H1 (cell line): ENCODE results near the gene SMTN. TPM values are rescaled to one million over a fixed set of nuclear protein-coding genes. Genes with fewer than 3 reads are reported as not detected.

Experiments used
- CTCF ChIA-PET: fragments of 300-600 bp; sonication (Branson Sonifier 250); formaldehyde crosslinking; loops from one replicate; lab custom pipeline; 2021; ENCODE audit not compliant: partially characterized antibody; lab: Charles Lee
- POLR2A ChIA-PET: fragments of 300-600 bp; sonication (Branson Sonifier 250); formaldehyde crosslinking; loops from one replicate; lab custom pipeline; 2021; ENCODE audit warnings: inconsistent platforms; ENCODE audit not compliant: partially characterized antibody; lab: Charles Lee
- DNase-seq, 2 experiments: peaks; one replicate each; pipeline versions ENCODE4 v3.0.0 to v3.0.0-alpha.2; 2010 to 2022; ENCODE audit warnings: low spot score in 2 of 2, low read depth in 1 of 2, mixed read lengths in 1 of 2
- FAIRE-seq: peaks from 2 replicates; lab custom pipeline; 2011; peaks lifted over from hg19 to GRCh38; lab: Jason Lieb, UNC
- H2AFZ ChIP-seq: 2 replicates; pipeline ENCODE4 v1.8.1; 2012; ENCODE audit warnings: low read length, inconsistent platforms
- H2AK5ac ChIP-seq: 2 replicates; pipeline ENCODE4 v1.6.1; 2013; ENCODE audit warnings: low read depth, low read length
- H2BK120ac ChIP-seq: replicated peaks from 2 replicates; pipeline ENCODE3; 2013; ENCODE audit warnings: low read depth, low read length, inconsistent platforms
- H2BK12ac ChIP-seq: 2 replicates; pipeline ENCODE4 v1.6.1; 2013; ENCODE audit warnings: low read depth, low read length
- H2BK15ac ChIP-seq: 2 replicates; pipeline ENCODE4 v1.6.1; 2013; ENCODE audit warnings: low read length
- H2BK20ac ChIP-seq: 2 replicates; pipeline ENCODE4 v1.6.1; 2013; ENCODE audit warnings: low read length
- H2BK5ac ChIP-seq: 2 replicates; pipeline ENCODE4 v1.6.1; 2013; ENCODE audit warnings: low read depth, low read length
- H3K14ac ChIP-seq: 2 replicates; pipeline ENCODE4 v1.6.1; 2013; ENCODE audit warnings: inconsistent platforms; ENCODE audit not compliant: insufficient read length
- H3K18ac ChIP-seq: 2 replicates; pipeline ENCODE4 v1.6.1; 2013; ENCODE audit warnings: low read length; ENCODE audit errors: extremely low read depth
- H3K23ac ChIP-seq: 2 replicates; pipeline ENCODE4 v1.6.1; 2013; ENCODE audit warnings: inconsistent platforms; ENCODE audit not compliant: insufficient read length
- H3K23me2 ChIP-seq: 2 replicates; pipeline ENCODE4 v1.6.1; 2013; ENCODE audit warnings: low read depth, low read length
- H3K27ac ChIP-seq: 2 replicates; pipeline ENCODE4 v1.6.1; 2011; ENCODE audit warnings: low read depth, low read length, inconsistent platforms
- H3K27me3 ChIP-seq, 4 experiments: replicated peaks in 1 of 4; 1 replicate in 1 of 4; 2 replicates in 3 of 4; pipeline versions ENCODE4 v1.6.1 to v1.8.1; 2011 to 2013; ENCODE audit warnings: low read length in 3 of 4, mild to moderate bottlenecking in 3 of 4, inconsistent platforms in 2 of 4, mixed read lengths in 2 of 4, moderate library complexity in 1 of 4; ENCODE audit not compliant: control insufficient read depth in 3 of 4, insufficient read depth in 3 of 4; ENCODE audit errors: extremely low read depth in 1 of 4
- H3K36me3 ChIP-seq, 4 experiments: 2 replicates each; pipeline versions ENCODE4 v1.6.1 to v1.8.1; 2011 to 2013; ENCODE audit warnings: mild to moderate bottlenecking in 4 of 4, low read length in 3 of 4, moderate library complexity in 2 of 4, control low read depth in 1 of 4, inconsistent platforms in 1 of 4; ENCODE audit not compliant: insufficient read depth in 4 of 4, control insufficient read depth in 2 of 4
- H3K4ac ChIP-seq: replicated peaks from 2 replicates; pipeline ENCODE3; 2013; ENCODE audit warnings: low read length, low read depth, mixed read lengths, inconsistent platforms; ENCODE audit not compliant: insufficient read length
- H3K4me1 ChIP-seq, 4 experiments: replicated peaks in 1 of 4; 1 replicate in 1 of 4; 2 replicates in 3 of 4; pipeline versions ENCODE4 v1.6.1 to v1.8.1; 2011 to 2013; ENCODE audit warnings: low read length in 3 of 4, inconsistent platforms in 2 of 4, mixed read lengths in 1 of 4; ENCODE audit not compliant: insufficient read depth in 4 of 4, control insufficient read depth in 3 of 4
- H3K4me2 ChIP-seq, 2 experiments: 2 replicates each; pipeline versions ENCODE4 v1.6.1 to v1.8.1; 2011 to 2013; ENCODE audit warnings: low read depth in 2 of 2, low read length in 2 of 2, control low read depth in 1 of 2, inconsistent platforms in 1 of 2, mild to moderate bottlenecking in 1 of 2; ENCODE audit not compliant: insufficient read depth in 1 of 2
- H3K4me3 ChIP-seq, 4 experiments: fragments of 200-600, 300-600 bp in 1 of 4; sonication (generic), shearing (Covaris generic), sonication (Bioruptor Twin) in 1 of 4; 2 replicates each; pipeline versions ENCODE4 v1.5.1 to v1.8.1; 2011 to 2016; ENCODE audit warnings: low read length in 4 of 4, low read depth in 3 of 4, control low read depth in 2 of 4, inconsistent platforms in 2 of 4, mild to moderate bottlenecking in 2 of 4, mixed read lengths in 1 of 4, moderate library complexity in 1 of 4; ENCODE audit not compliant: insufficient read depth in 2 of 4; ENCODE audit errors: extremely low read depth in 1 of 4
- H3K56ac ChIP-seq: replicated peaks from 2 replicates; pipeline ENCODE3; 2013; ENCODE audit warnings: low read depth, mild to moderate bottlenecking, mixed read lengths, low read length, inconsistent platforms; ENCODE audit not compliant: insufficient read length
- H3K79me1 ChIP-seq: 2 replicates; pipeline ENCODE4 v1.6.1; 2013; ENCODE audit warnings: low read depth, low read length, control low read depth
- H3K79me2 ChIP-seq, 2 experiments: 2 replicates each; pipeline versions ENCODE4 v1.6.1 to v1.8.1; 2012 to 2013; ENCODE audit warnings: low read length in 2 of 2, mild to moderate bottlenecking in 2 of 2, inconsistent platforms in 1 of 2; ENCODE audit not compliant: insufficient read depth in 2 of 2, control insufficient read depth in 1 of 2
- H3K9ac ChIP-seq, 4 experiments: replicated peaks in 1 of 4; 1 replicate in 1 of 4; 2 replicates in 3 of 4; pipeline versions ENCODE4 v1.6.1 to v1.8.1; 2011 to 2013; ENCODE audit warnings: low read depth in 3 of 4, low read length in 3 of 4, control low read depth in 2 of 4, mild to moderate bottlenecking in 2 of 4, moderate library complexity in 2 of 4, inconsistent platforms in 1 of 4; ENCODE audit errors: extremely low read depth in 1 of 4
- H3K9me3 ChIP-seq, 2 experiments: 2 replicates each; pipeline versions ENCODE4 v1.6.1 to v1.8.1; 2012 to 2013; ENCODE audit warnings: mild to moderate bottlenecking in 2 of 2, moderate library complexity in 2 of 2, control low read depth in 1 of 2, inconsistent platforms in 1 of 2, low read depth in 1 of 2, low read length in 1 of 2, mixed read lengths in 1 of 2; ENCODE audit not compliant: insufficient read depth in 2 of 2
- H4K20me1 ChIP-seq, 2 experiments: replicated peaks in 1 of 2; 2 replicates each; pipeline versions ENCODE3 to v1.8.1; 2011 to 2013; ENCODE audit warnings: inconsistent platforms in 2 of 2, low read length in 2 of 2, mild to moderate bottlenecking in 1 of 2; ENCODE audit not compliant: insufficient read depth in 2 of 2, control insufficient read depth in 1 of 2
- H4K5ac ChIP-seq: 2 replicates; pipeline ENCODE4 v1.6.1; 2013; ENCODE audit warnings: low read length, low read depth, mixed read lengths, inconsistent platforms; ENCODE audit not compliant: insufficient read length
- H4K8ac ChIP-seq: 2 replicates; pipeline ENCODE4 v1.8.0; 2013; ENCODE audit warnings: mild to moderate bottlenecking, moderate library complexity, low read length, inconsistent platforms; ENCODE audit not compliant: insufficient read depth; ENCODE audit errors: extremely low read depth
- H4K91ac ChIP-seq: replicated peaks from 2 replicates; pipeline ENCODE3; 2013; ENCODE audit warnings: low read length, mixed read lengths, inconsistent platforms; ENCODE audit not compliant: insufficient read length
- CHD2 ChIP-seq: IDR thresholded peaks from 2 replicates; pipeline ENCODE4 v1.6.1; 2012; ENCODE audit warnings: low read length, improper control_type of control experiment
- CREB1 ChIP-seq: IDR thresholded peaks from 2 replicates; pipeline ENCODE4 v1.6.1; 2012; ENCODE audit warnings: inconsistent platforms
- JUND ChIP-seq: IDR thresholded peaks from 2 replicates; pipeline ENCODE4 v1.6.1; 2011; ENCODE audit warnings: mild to moderate bottlenecking, improper control_type of control experiment, low read length
- PHF8 ChIP-seq: fragments of 200-600 bp; sonication (generic); conservative IDR thresholded peaks from 2 replicates; pipeline ENCODE4 v1.7.1; 2012; ENCODE audit warnings: low read depth, mild to moderate bottlenecking, inconsistent platforms, low read length, moderate library complexity
- POU5F1 ChIP-seq: IDR thresholded peaks from 2 replicates; pipeline ENCODE4 v1.6.1; 2011; ENCODE audit warnings: low read depth, mild to moderate bottlenecking, low read length, moderate library complexity
- SIRT6 ChIP-seq: IDR thresholded peaks from one replicate; pipeline ENCODE4 v1.7.1; 2012; ENCODE audit warnings: low read length, inconsistent platforms
- SP2 ChIP-seq: IDR thresholded peaks from 2 replicates; pipeline ENCODE4 v1.6.1; 2012; ENCODE audit warnings: mild to moderate bottlenecking, low read length, inconsistent platforms
- SRF ChIP-seq: IDR thresholded peaks from 2 replicates; pipeline ENCODE4 v1.6.1; 2011; ENCODE audit warnings: mild to moderate bottlenecking, low read depth, low read length, moderate library complexity
- TAF7 ChIP-seq: optimal IDR thresholded peaks from 2 replicates; pipeline ENCODE3; 2011; ENCODE audit warnings: low read depth, mild to moderate bottlenecking, inconsistent platforms, low read length, moderate library complexity, borderline replicate concordance
- WGBS, 2 experiments: shearing (Covaris generic) in 1 of 2; methylation state at CpG; one replicate each; pipeline versions ENCODE4 v1.1.6 to v1.1.7; 2013 to 2015; ENCODE audit warnings: low lambda C conversion rate in 2 of 2, mixed read lengths in 2 of 2, inconsistent platforms in 1 of 2, low coverage in 1 of 2, missing lambda C conversion rate in 1 of 2; ENCODE audit not compliant: insufficient replicate concordance in 2 of 2, insufficient coverage in 1 of 2, insufficient read length in 1 of 2; ENCODE audit errors: extremely low coverage in 1 of 2, missing lambda C conversion rate in 1 of 2; 5-methylcytosine and 5-hydroxymethylcytosine counted together
- polyA plus RNA-seq, 7 experiments: library from polyadenylated mRNA; depleted of rRNA in 3 of 7; stranded (reverse) in 5 of 7; unstranded in 2 of 7; fragments of >200 nt in 5 of 7; fragments of 200-250 nt in 2 of 7; gene quantifications; 1 replicate in 5 of 7; 2 replicates in 1 of 7; 4 replicates in 1 of 7; pipeline versions ENCODE4 v1.2.1 to v1.2.3, GENCODE V29; 2011 to 2013; ENCODE audit warnings: missing spikeins in 2 of 7, mixed read lengths in 2 of 7
- total RNA-seq: library from RNA; stranded (reverse); fragmentation: NEBNext Ultra II Directional; extraction: Animal tissue kit (Norgen Biotek cat#: 25700); gene quantifications from 2 replicates; pipeline ENCODE4 v1.2.1, GENCODE V29; 2021
- TF ChIP-seq, protein P1 (sequence below): IDR thresholded peaks from 2 replicates; pipeline ENCODE4 v1.6.1; 2012; ENCODE audit warnings: inconsistent platforms

The SMTN gene
- total and polyA plus RNA-seq, 2 of the 8 experiments (the other 6 are each of a cell fraction or from before 2014, with no cell fraction given), result 12.3 to 20.8 TPM

DNA sequence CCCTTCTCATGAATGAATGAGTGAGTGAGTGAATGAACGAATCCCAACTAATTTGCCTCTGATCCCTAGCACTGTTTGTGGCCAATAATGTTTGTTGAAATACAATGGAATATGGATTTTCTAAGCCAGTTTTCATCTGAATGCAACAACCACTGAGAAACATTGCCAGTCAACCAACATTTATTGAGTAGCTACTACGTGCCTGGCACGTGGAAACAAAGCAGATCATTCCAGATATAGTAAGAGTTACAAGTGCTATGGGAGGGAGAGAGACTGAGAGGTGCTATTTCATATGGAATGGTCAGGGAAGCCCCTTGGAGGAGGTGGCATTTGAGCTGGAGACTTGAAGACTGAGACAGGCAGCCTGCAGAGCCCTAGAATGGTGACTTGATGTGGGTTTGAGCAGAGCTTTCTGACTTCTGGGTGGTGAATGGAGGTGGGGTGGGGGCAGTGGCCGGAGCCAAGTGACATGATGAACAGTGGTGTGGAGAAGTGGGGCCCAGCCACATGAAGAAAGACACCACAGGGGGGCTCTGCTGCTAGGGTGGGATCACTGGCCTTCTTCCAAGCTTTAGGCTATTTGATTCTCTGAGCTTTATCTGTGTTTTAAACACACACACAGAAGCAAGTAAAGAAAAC is 35.1 kb upstream of the SMTN start:
- no peak overlapping the region for H2BK120ac ChIP-seq
- H3K27me3 ChIP-seq, result peaks cover 0 to 2% (median 0%) of the 10 kb centered on the region in 4 experiments; a peak in 1 of 7 replicates
- no peak overlapping the region for H2BK12ac ChIP-seq
- no peak overlapping the region for H2BK20ac ChIP-seq
- no peaks in the 10 kb centered on the region for H3K36me3 ChIP-seq
- no peak overlapping the region for H3K4me3 ChIP-seq
- H4K91ac ChIP-seq, result no peak overlapping the region
- no peak overlapping the region for H3K4ac ChIP-seq
- H2BK15ac ChIP-seq, result no peak overlapping the region
- no peak overlapping the region for H3K9ac ChIP-seq
- no peaks in the 10 kb centered on the region for H3K23me2 ChIP-seq
- no peak for FAIRE-seq
- no peak overlapping the region for H3K56ac ChIP-seq
- no peak overlapping the region for H3K4me2 ChIP-seq
- H3K14ac ChIP-seq, result no peak overlapping the region
- H3K23ac ChIP-seq, result no peak overlapping the region
- 98% methylated on average over 4 of the region's 4 CpGs; no CpG with 5 or more reads in 1 of the 2 experiments for WGBS, 2 experiments
- H2AK5ac ChIP-seq, result no peak overlapping the region
- CTCF ChIA-PET, result interaction anchor here (1.0 to 1.5 kb wide), 4 partner anchors 11 to 299 kb away, joined by 3 read pairs; no protein-coding TSS in a partner anchor
- no peak overlapping the region for H4K5ac ChIP-seq
- no peaks in the 10 kb centered on the region; a peak in 1 of 4 replicates for H3K9me3 ChIP-seq
- no peak for DNase-seq
- TF ChIP-seq CREB1 (no peak), POU5F1 (no peak), CHD2 (no peak), TAF7 (no peak), JUND (no peak), SIRT6 (no peak), SRF (no peak), PHF8 (no peak), SP2 (no peak)
- TF ChIP-seq, protein P1, sequence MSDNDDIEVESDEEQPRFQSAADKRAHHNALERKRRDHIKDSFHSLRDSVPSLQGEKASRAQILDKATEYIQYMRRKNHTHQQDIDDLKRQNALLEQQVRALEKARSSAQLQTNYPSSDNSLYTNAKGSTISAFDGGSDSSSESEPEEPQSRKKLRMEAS, result no peak
- no peak overlapping the region for H3K18ac ChIP-seq
- no peaks in the 10 kb centered on the region for H3K79me1 ChIP-seq
- H4K8ac ChIP-seq, result no peak overlapping the region
- no peak overlapping the region for H3K27ac ChIP-seq
- H4K20me1 ChIP-seq, result no peaks in the 10 kb centered on the region
- no peak overlapping the region for H2BK5ac ChIP-seq
- H2AFZ ChIP-seq, result no peak overlapping the region
- no peaks in the 10 kb centered on the region for H3K79me2 ChIP-seq
- peaks cover 0 to 4% (median 0%) of the 10 kb centered on the region in 4 experiments; a peak in 1 of 7 replicates for H3K4me1 ChIP-seq
- POLR2A ChIA-PET, result interaction anchor here (0.7 to 1.9 kb wide), 8 partner anchors 9 to 101 kb away, joined by 3 to 18 read pairs (median 4); partner anchors contain the start of genes MORC2 and TUG1
